Activated naive CD4-positive, alpha-beta T cell treated with anti-CD3 and anti-CD28 coated beads, Interleukin-2, amount 50 U/mL, for 24 hours (primary cell): Measurements from ENCODE around the gene GRIK3.

Experiments
- H3K27ac Mint-ChIP-seq: one replicate; pipeline ENCODE4 v1.8.0; 2021; ENCODE audit warnings: mild to moderate bottlenecking, mixed read lengths
- H3K27me3 Mint-ChIP-seq: one replicate; pipeline ENCODE4 v1.8.0; 2021; ENCODE audit warnings: mixed read lengths
- H3K36me3 Mint-ChIP-seq: one replicate; pipeline ENCODE4 v1.8.0; 2021; ENCODE audit warnings: mixed read lengths
- H3K4me1 Mint-ChIP-seq: one replicate; pipeline ENCODE4 v1.8.0; 2021; ENCODE audit warnings: mixed read lengths
- H3K4me3 Mint-ChIP-seq: one replicate; pipeline ENCODE4 v1.8.0; 2021; ENCODE audit warnings: mild to moderate bottlenecking, mixed read lengths
- H3K9me3 Mint-ChIP-seq: one replicate; pipeline ENCODE4 v1.8.0; 2021; ENCODE audit warnings: mixed read lengths

GRIK3 gene

DNA sequence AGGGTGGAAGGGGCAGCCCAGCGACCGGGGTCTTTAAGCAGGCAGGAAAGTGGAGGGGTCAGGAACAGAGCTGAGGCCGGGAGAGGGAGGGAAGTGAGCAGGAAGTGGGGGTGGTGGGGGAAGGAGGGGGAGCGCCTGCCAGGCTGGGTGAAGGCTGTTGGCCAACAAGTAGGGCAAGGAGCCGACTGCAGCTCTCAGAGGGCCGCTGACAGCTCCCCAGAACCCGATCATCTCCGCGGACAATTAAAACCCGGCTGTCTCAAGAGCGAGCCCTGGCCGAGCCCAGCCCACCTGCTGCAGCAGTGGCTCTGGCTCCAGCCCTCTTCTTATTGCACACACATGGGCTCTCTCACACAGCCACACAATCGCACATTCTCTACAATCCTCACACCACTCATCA is 51.6 kb downstream of the GRIK3 start:
- H3K4me3 Mint-ChIP-seq, result no peak overlapping the region
- no peaks in the 10 kb centered on the region for H3K4me1 Mint-ChIP-seq
- peaks cover 8% of the 10 kb centered on the region for H3K27me3 Mint-ChIP-seq
- no peaks in the 10 kb centered on the region for H3K9me3 Mint-ChIP-seq
- H3K36me3 Mint-ChIP-seq, result no peaks in the 10 kb centered on the region
- H3K27ac Mint-ChIP-seq, result no peak overlapping the region

DNA sequence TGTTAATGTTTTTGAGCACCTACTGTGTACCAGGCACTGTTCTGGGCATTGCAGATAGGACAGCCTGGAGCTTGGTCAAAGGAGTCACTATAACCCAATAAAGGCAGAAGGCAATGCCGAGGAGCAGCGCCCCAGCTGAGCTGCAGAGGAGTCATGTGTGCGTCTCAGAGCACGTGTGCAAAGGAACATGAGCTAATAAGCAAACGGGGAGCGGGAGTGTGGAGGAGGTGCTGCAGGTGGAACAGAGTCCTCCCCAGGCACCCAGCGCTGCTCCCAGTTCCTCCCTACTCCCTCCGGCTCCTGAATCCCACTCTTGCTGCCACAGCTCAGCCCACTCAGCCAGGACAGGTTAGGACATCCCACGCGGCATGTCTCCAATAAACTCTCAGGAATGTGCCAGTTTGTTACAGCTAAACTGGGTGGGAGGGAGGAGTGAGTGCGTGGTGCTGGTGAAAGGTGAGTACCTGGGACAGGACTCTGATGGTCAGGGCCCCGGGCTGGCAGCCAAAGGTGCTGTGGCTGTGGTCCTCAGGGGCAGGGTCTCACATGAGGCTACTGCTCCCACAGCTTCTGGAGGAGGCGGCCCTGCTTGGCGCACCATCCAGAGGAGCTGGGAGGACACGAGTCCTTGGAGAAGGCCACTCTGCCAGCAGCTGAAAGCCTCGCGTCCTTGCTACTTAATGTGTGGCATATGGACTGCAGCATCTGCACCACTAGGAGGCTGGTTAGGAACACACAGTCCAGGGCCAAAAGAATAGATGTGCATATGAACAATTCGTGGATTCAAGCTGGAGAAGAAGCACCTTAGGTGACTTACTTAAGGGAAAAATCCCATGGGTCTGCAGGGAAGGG is 52.3 kb downstream of the GRIK3 start:
- peaks cover 8% of the 10 kb centered on the region for H3K27me3 Mint-ChIP-seq
- H3K36me3 Mint-ChIP-seq, result no peaks in the 10 kb centered on the region
- H3K27ac Mint-ChIP-seq, result no peak overlapping the region
- no peaks in the 10 kb centered on the region for H3K9me3 Mint-ChIP-seq
- H3K4me3 Mint-ChIP-seq, result no peak overlapping the region
- no peaks in the 10 kb centered on the region for H3K4me1 Mint-ChIP-seq

DNA sequence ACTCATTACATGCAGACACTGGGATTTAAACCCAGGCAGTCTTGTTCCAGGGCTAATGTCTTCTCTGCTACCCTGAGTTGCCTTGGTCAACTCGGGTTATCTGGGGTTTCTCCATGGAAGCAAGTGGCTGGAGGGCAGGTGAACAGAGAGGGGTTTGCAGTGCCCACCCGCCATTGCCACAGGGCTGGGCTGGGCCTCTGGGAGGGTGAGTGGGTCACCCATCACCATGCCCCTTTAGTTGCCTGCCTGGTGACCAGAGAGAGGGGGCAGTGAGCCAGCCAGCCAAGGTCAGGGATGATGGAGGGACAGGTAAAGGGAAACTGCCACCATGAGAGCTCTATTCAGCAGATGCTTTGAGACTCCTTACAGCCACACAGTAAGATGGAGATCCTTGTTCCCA is 53.2 kb downstream of the GRIK3 start:
- Mint-ChIP-seq H3K4me1 (no peaks in the 10 kb centered on the region), H3K27me3 (peaks cover 12% of the 10 kb centered on the region), H3K4me3 (no peak overlapping the region), H3K9me3 (no peaks in the 10 kb centered on the region), H3K36me3 (no peaks in the 10 kb centered on the region), H3K27ac (no peak overlapping the region)

DNA sequence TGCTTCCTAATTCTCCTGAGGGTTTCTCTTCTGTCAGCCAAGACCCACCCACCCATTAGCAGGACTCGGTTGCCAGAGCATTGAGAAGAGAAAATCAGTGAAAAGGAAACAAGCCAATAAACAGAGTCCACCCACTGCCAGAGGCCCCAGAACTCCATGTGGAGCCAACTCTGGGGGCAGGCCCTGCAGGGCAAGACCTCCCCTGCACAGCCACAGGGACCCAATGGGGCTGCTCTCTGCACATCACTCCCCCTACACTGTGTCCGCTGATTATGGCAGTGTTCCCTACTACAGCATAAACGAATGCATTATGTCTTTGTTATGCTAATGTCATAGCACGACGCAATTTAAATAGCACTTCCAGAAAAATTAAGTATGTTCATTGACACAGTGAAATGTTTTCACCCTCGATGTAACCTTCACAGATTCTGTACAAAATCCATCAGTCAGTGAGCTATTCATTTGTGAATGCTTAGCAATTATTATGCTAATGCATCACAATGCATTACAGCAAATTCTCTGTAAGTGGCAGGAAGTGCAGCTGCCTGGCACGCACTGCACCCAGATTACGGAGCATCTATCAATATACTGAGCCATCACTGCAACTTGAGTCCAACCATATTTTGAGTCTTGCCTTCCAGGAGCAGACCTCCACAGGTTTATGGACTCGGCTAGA is 56.4 kb downstream of the GRIK3 start:
- Mint-ChIP-seq H3K36me3 (no peaks in the 10 kb centered on the region), H3K27me3 (peaks cover 11% of the 10 kb centered on the region), H3K27ac (no peak overlapping the region), H3K4me1 (no peaks in the 10 kb centered on the region), H3K9me3 (no peaks in the 10 kb centered on the region), H3K4me3 (no peak overlapping the region)

DNA sequence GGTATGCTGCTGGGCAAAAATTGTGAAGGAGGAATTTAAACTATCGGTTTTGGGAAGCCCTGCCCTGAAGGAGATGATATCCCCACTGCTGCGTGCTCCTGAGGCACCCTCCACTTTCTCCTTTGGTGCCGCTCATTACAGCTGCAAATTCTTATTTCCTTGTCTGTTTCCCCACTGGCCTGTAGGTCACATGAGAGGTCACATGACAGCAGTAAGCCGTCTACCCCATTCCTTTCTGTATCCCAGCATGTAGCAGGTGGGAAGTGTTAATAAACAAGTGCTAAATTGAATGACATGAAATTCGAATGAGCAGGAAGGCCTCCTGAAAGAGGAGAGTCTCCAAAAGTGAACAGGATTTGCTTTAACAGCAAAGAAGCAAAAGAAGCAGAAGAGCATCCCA is 58.7 kb downstream of the GRIK3 start:
- H3K27ac Mint-ChIP-seq, result no peak overlapping the region
- H3K36me3 Mint-ChIP-seq, result no peaks in the 10 kb centered on the region

DNA sequence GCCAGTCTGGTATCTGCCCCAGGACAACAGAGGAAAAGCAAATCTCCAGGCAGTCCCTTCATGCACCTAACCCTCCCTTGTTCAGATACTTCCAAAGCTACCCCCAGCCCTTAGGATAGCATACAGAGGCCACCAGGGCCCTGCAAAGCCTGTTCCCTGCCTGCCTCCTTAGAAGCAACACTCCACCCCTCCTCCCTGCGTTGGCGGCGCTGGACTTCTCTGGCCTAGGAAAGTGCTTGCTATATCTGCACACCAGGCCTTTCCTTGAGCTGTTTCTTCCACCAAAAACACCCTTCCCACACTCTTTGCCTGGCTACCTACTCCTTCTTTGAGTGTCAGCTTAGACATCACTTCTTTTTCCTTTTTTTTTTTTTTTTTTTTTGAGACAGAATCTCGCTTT is 61.3 kb downstream of the GRIK3 start:
- H3K4me3 Mint-ChIP-seq, result no peak overlapping the region
- no peaks in the 10 kb centered on the region for H3K36me3 Mint-ChIP-seq
- no peaks in the 10 kb centered on the region for H3K4me1 Mint-ChIP-seq
- no peak overlapping the region for H3K27ac Mint-ChIP-seq
- no peaks in the 10 kb centered on the region for H3K9me3 Mint-ChIP-seq
- peaks cover 9% of the 10 kb centered on the region for H3K27me3 Mint-ChIP-seq

More for the DNA sequence above, 58.7 kb downstream of the GRIK3 start:
- H3K4me1 Mint-ChIP-seq, result no peaks in the 10 kb centered on the region
- no peak overlapping the region for H3K4me3 Mint-ChIP-seq
- H3K27me3 Mint-ChIP-seq, result peaks cover 7% of the 10 kb centered on the region
- H3K9me3 Mint-ChIP-seq, result no peaks in the 10 kb centered on the region

DNA sequence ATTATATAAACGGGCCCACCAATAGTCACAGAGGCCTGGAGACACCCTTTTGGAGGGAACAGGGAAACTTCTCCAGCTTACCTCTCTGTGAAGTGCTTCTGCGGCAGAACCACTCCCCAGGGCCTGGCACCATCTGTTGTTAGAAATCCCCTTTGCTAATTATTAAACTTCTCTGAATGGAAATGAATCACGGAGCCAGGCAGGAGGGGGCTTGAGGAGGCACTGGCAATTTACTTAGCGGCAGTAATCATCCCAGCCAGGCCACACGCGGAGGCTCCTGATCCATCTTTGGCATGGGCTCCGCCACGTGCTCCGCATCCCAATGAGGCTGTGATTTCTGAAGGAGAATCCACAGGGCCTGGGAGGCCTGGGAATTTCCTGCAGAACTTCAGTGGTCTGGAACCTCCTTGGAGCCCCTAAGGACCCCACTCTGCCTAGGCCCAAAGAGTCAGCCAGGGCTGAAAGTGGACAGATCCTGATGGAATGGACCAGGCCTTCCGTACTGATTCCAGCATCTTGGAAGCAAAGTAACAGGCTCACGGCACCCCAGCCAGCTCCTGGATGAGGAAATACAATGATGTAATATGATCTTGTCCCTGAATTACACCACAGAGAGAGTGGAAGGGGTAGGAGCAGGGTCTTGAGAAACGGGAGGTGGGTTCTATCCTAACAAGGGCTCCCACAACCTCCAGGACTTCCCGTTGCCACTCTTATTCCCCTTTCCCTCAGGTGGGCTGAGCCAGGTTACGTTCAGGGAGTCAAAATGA is 62.3 kb downstream of the GRIK3 start:
- Mint-ChIP-seq H3K9me3 (no peaks in the 10 kb centered on the region), H3K4me3 (no peak overlapping the region), H3K27me3 (peaks cover 6% of the 10 kb centered on the region), H3K27ac (no peak overlapping the region), H3K4me1 (no peaks in the 10 kb centered on the region), H3K36me3 (no peaks in the 10 kb centered on the region)

DNA sequence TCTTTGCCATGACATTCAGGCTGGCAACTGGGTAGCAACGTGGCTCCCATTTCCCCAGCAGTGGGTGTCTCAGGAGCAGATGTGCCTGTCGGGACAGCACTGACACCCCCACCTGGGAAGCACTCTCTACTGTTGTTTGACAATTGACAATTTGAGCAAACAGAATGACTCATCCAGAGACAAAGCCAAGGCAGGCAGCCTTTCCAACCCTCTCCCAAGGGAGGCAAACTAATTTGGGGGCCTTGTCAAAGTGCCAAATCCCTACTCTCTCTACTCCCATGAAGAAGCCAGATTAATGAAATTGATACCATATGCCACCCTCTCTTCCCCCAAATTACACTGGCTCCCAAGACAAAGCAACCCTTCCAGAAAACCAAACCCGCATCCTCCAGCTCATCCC is 65.6 kb downstream of the GRIK3 start:
- Mint-ChIP-seq H3K9me3 (no peaks in the 10 kb centered on the region), H3K27ac (no peak overlapping the region)

DNA sequence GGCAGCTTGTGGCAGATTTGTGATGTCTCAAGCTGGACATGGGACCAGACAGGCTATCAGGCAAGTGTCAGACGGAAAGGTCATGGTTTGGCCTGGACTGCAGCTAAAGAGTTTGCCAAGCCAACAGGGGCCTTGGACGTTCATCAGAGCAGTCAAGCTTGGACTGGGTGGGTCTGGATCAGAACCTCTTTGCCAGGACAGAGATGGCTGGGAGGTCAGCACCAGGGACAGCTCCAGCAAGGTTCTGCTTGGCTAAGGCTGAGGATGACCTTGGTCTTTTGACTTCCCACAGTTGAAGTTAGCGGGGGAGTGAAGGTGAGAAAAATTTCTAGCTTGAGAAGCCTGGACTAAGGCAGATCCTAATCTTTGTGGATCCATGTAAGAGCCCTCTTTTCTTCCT is 68.1 kb downstream of the GRIK3 start:
- Mint-ChIP-seq H3K27ac (no peak overlapping the region), H3K36me3 (no peaks in the 10 kb centered on the region), H3K27me3 (peaks cover 1% of the 10 kb centered on the region), H3K4me3 (no peak overlapping the region), H3K9me3 (no peaks in the 10 kb centered on the region), H3K4me1 (no peaks in the 10 kb centered on the region)

More for the DNA sequence above, 65.6 kb downstream of the GRIK3 start:
- no peaks in the 10 kb centered on the region for H3K36me3 Mint-ChIP-seq
- no peaks in the 10 kb centered on the region for H3K4me1 Mint-ChIP-seq
- H3K27me3 Mint-ChIP-seq, result peaks cover 1% of the 10 kb centered on the region
- no peak overlapping the region for H3K4me3 Mint-ChIP-seq

DNA sequence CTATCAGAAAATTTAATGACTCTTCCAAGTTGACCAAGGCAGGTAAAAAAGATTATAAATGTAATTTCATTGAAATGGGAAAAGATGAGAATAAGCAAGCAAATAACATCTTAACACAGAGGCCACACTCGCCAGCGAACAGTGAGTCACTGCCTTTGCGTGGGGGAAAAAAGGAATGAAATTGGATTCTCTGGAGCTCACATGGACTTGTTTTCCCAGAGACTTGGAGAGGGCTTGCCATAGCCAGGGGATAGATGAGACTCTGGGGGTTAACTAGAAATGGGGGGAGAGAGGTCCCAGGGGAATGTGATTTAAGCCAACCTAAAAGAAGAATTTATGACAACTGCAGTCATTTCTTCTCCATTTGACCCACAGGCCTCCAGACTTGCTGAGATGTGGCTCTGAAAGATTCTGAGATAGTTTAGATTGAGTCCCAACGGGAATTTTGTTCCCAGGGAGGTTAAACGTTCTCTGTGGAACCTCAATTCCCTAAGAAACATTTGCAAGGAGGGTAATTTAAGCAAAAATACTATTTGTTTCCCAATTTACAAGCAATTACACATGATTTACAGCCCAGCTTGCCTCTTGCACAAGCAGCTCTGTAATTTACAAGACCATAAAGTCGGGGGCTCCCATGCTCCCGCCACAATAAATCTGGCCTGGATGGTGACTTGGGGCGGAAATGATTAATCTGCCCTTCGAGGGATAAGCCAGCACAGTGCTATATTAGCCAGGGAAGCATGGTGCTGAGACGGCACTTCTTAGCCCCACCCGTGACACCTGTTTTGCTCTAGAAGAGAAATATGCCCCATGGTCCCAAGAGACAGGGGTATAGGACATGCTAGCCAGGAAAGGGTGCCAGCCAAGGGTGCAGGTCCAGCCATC is 68.8 kb downstream of the GRIK3 start:
- Mint-ChIP-seq H3K9me3 (no peaks in the 10 kb centered on the region), H3K4me1 (no peaks in the 10 kb centered on the region), H3K27ac (no peak overlapping the region), H3K36me3 (no peaks in the 10 kb centered on the region), H3K27me3 (peaks cover 4% of the 10 kb centered on the region), H3K4me3 (no peak overlapping the region)

DNA sequence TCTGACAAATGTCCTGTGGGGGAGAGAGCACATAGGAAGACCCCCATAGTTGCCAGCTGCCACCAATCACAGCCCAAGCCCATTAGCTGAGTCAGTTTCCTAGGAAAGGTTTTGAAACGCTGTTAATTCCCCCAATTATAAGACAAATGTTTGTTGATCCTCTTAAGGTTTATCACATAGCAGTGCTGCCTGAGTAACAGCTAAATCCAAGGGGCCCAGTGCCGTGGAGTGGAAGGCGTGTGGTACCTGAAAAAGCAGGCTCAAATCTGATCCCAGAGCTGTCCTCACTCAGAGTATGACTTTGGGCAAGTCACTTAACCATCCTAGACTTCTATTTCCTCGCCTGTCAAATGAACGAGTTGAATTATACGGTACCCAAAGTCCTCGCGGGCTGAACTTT is 69.5 kb downstream of the GRIK3 start:
- H3K4me1 Mint-ChIP-seq, result no peaks in the 10 kb centered on the region
- H3K27ac Mint-ChIP-seq, result no peak overlapping the region
- H3K27me3 Mint-ChIP-seq, result peaks cover 4% of the 10 kb centered on the region
- no peak overlapping the region for H3K4me3 Mint-ChIP-seq
- no peaks in the 10 kb centered on the region for H3K9me3 Mint-ChIP-seq
- no peaks in the 10 kb centered on the region for H3K36me3 Mint-ChIP-seq

DNA sequence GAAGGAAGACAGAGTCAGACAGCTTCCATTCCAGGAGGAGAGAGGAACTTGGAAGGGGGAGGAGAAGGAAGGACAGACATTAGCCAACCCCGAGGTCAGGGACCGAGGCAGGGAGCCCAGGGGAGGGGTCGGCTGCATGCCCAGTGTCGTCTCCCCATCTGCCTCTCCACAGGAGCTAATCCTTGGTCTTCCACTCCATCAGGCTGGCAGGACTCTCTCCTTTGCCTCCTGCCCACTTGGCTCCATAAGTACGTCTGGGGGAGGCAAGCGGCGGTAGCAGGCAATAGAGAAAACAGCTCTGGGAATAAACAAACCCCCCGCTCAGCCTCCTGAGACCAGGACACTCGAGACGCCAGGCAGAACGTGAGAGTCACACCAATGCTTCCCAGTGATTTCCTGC is 71.3 kb downstream of the GRIK3 start:
- no peak overlapping the region for H3K27ac Mint-ChIP-seq
- no peaks in the 10 kb centered on the region for H3K36me3 Mint-ChIP-seq
- peaks cover 3% of the 10 kb centered on the region for H3K27me3 Mint-ChIP-seq
- H3K4me3 Mint-ChIP-seq, result no peak overlapping the region
- H3K9me3 Mint-ChIP-seq, result no peaks in the 10 kb centered on the region
- no peaks in the 10 kb centered on the region for H3K4me1 Mint-ChIP-seq

DNA sequence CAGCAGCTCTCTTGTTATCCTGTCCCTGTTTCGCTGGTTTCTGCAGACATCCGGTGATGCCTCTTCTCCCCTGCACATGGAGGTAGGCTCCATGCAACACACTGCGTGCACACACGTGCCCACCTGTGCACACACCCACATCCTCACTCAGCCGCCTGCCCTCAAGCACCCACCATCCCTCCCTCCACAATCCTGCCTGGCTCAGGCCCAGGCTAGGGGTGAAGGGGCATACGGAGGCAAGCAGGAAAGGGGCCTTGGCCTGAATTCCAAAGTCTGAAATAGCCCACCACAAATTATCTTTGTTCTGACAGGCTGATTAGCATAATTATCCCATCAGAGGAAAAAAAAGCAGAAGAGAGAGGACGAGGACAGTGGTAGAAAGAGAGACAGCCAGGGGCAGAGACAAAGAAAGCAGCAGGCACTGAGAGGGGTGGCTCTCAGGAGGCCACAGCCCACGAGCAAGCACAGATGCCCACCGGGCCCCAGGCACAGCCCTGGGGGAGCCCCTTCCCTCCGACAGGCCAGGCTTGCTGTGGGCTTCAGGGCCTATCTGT is 73.2 kb downstream of the GRIK3 start:
- H3K4me3 Mint-ChIP-seq, result no peak overlapping the region
- H3K27me3 Mint-ChIP-seq, result peaks cover 3% of the 10 kb centered on the region
- no peaks in the 10 kb centered on the region for H3K4me1 Mint-ChIP-seq
- no peak overlapping the region for H3K27ac Mint-ChIP-seq
- H3K9me3 Mint-ChIP-seq, result no peaks in the 10 kb centered on the region
- H3K36me3 Mint-ChIP-seq, result no peaks in the 10 kb centered on the region

DNA sequence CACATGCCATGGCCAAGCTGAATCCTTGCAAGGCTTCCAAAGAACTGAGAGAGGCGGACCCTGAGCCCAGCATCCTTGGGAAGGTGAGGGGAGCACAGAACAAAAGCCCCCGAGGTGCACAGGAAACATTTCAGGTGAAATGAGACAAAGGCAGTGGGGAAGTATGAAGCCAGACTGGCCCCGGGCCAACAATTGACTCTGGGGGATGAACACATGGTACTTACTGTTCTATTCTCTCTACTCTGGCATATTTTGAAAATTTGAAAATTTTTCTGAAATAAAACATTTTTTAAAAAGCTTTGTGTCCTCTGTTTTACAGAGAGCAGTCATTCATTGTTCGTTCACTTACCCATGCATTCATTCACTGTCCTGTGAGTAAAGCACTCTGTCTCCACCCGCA is 77.7 kb downstream of the GRIK3 start:
- Mint-ChIP-seq H3K36me3 (no peaks in the 10 kb centered on the region), H3K27ac (no peak overlapping the region), H3K9me3 (no peaks in the 10 kb centered on the region), H3K27me3 (peaks cover 7% of the 10 kb centered on the region), H3K4me3 (no peak overlapping the region), H3K4me1 (no peaks in the 10 kb centered on the region)

DNA sequence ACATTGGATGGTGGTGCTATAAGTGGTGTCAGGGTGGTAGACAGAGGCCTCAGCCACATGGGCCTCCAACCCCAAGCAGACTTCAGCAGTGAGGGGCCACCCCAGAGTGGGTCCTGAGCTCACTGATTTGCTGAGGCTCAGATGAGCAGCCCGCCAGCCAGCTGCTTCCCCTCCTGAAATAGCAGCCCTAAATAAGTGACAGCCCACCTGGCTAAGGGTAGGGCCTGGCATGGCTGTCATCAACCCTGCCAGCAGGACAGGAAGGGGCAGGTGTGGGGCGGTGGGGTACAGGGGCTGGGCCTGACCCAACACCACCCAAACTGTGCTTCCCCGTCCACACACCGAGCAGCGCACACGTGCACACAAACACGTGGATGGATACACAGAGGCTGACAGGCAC is 79.3 kb downstream of the GRIK3 start:
- Mint-ChIP-seq H3K27ac (no peak overlapping the region), H3K9me3 (no peaks in the 10 kb centered on the region), H3K27me3 (peaks cover 4% of the 10 kb centered on the region), H3K36me3 (no peaks in the 10 kb centered on the region), H3K4me1 (no peaks in the 10 kb centered on the region), H3K4me3 (no peak overlapping the region)
